Endothelial cell of umbilical vein (primary cell): ENCODE results near the gene LRIG1. TPM values are rescaled to one million over a fixed set of nuclear protein-coding genes. Genes with fewer than 3 reads are reported as not detected.
A peak's percentile ranks its signal among the peaks of the same experiment; 100 is the strongest.

Experiments
- BruUV-seq: library from RNA; stranded (reverse); fragments of 400-500 nt; replicated peaks from 2 replicates; lab custom pipeline; 2021; lab: Mats Ljungman, UMichigan
- CTCF ChIA-PET: fragments of 300-600, 350-600 bp; sonication (Branson Sonifier 250); formaldehyde crosslinking; loops from one replicate; lab custom pipeline; 2021; ENCODE audit warnings: antibody characterized with exemption, inconsistent platforms; lab: Charles Lee
- POLR2A ChIA-PET: fragments of 300-600, 350-600 bp; sonication (Branson Sonifier 250); formaldehyde crosslinking; loops from one replicate; lab custom pipeline; 2021; ENCODE audit warnings: antibody characterized with exemption, inconsistent platforms; lab: Charles Lee
- DNase-seq: peaks from one replicate; pipeline ENCODE4 v3.0.0-alpha.2; 2011; ENCODE audit warnings: low read depth, low spot score
- FAIRE-seq: peaks from 2 replicates; lab custom pipeline; 2011; peaks lifted over from hg19 to GRCh38; lab: Jason Lieb, UNC
- H2AFZ ChIP-seq: 2 replicates; pipeline ENCODE4 v1.6.0; 2012; ENCODE audit warnings: low read depth, low read length, control low read depth, inconsistent platforms
- H3K27ac ChIP-seq: 2 replicates; pipeline ENCODE4 v1.5.1; 2011; ENCODE audit warnings: low read depth, mild to moderate bottlenecking, control low read depth, low read length, moderate library complexity; ENCODE audit not compliant: insufficient read depth
- H3K27me3 ChIP-seq, 2 experiments: 2 replicates each; pipeline versions ENCODE4 v1.6.0 to v1.6.1; 2011; ENCODE audit warnings: low read length in 2 of 2, mixed read lengths in 1 of 2; ENCODE audit not compliant: control insufficient read depth in 2 of 2, insufficient read depth in 2 of 2
- H3K36me3 ChIP-seq, 2 experiments: 2 replicates in 1 of 2; 3 replicates in 1 of 2; pipeline ENCODE4 v1.5.1; 2011; ENCODE audit warnings: low read length in 2 of 2, mild to moderate bottlenecking in 1 of 2, moderate library complexity in 1 of 2; ENCODE audit not compliant: control insufficient read depth in 2 of 2, insufficient read depth in 2 of 2; ENCODE audit errors: extremely low read depth in 1 of 2
- H3K4me1 ChIP-seq: 3 replicates; pipeline ENCODE4 v1.5.1; 2011; ENCODE audit warnings: mild to moderate bottlenecking, low read length; ENCODE audit not compliant: control insufficient read depth, insufficient read depth; ENCODE audit errors: extremely low read depth
- H3K4me2 ChIP-seq: 2 replicates; pipeline ENCODE4 v1.6.1; 2011; ENCODE audit warnings: low read length, control low read depth, mixed read lengths; ENCODE audit not compliant: insufficient read depth
- H3K4me3 ChIP-seq, 3 experiments: fragments of 200-600 bp in 1 of 3; sonication (generic), shearing (Covaris generic) in 1 of 3; replicated peaks in 1 of 3; 2 replicates each; pipeline ENCODE4 v1.5.1; 2011 to 2016; ENCODE audit warnings: control low read depth in 3 of 3, low read length in 3 of 3, mild to moderate bottlenecking in 2 of 3, inconsistent platforms in 1 of 3, low read depth in 1 of 3, moderate library complexity in 1 of 3; ENCODE audit not compliant: insufficient read depth in 1 of 3
- H3K79me2 ChIP-seq: 2 replicates; pipeline ENCODE4 v1.6.0; 2012; ENCODE audit warnings: low read length, inconsistent platforms; ENCODE audit not compliant: control insufficient read depth, insufficient read depth
- H3K9ac ChIP-seq: replicated peaks from 2 replicates; pipeline ENCODE3; 2011; ENCODE audit warnings: low read length, control low read depth; ENCODE audit not compliant: insufficient read depth; ENCODE audit errors: extremely low read depth
- H3K9me1 ChIP-seq: replicated peaks from 3 replicates; pipeline ENCODE4 v1.6.0; 2011; ENCODE audit warnings: mild to moderate bottlenecking, low read length; ENCODE audit not compliant: control insufficient read depth, insufficient read depth; ENCODE audit errors: extremely low read depth
- H3K9me3 ChIP-seq: replicated peaks from 2 replicates; pipeline ENCODE4 v1.5.1; 2012; ENCODE audit warnings: low read length, inconsistent platforms; ENCODE audit not compliant: control insufficient read depth, insufficient read depth
- H4K20me1 ChIP-seq: replicated peaks from 2 replicates; pipeline ENCODE3; 2011; ENCODE audit warnings: mild to moderate bottlenecking, low read length; ENCODE audit not compliant: control insufficient read depth, insufficient read depth; ENCODE audit errors: extremely low read depth
- CTCF ChIP-seq, 2 donors: IDR thresholded peaks; 1 replicate in 1 of 2; 2 replicates in 1 of 2; pipeline ENCODE4 v1.5.1; 2011; ENCODE audit warnings: low read length in 2 of 2, mild to moderate bottlenecking in 2 of 2, moderate library complexity in 2 of 2, control low read depth in 1 of 2, inconsistent platforms in 1 of 2, low read depth in 1 of 2; ENCODE audit not compliant: insufficient read depth in 1 of 2; ENCODE audit errors: extremely low read depth in 1 of 2
- EZH2 ChIP-seq: IDR thresholded peaks from 2 replicates; pipeline ENCODE4 v1.6.1; 2012; ENCODE audit warnings: borderline replicate concordance, low read depth, mild to moderate bottlenecking, moderate library complexity, low read length, inconsistent platforms; ENCODE audit not compliant: severe bottlenecking
- FOS ChIP-seq: IDR thresholded peaks from 2 replicates; pipeline ENCODE4 v1.6.1; 2011; ENCODE audit warnings: mild to moderate bottlenecking, low read length, moderate library complexity, borderline replicate concordance; ENCODE audit not compliant: insufficient read depth
- GATA2 ChIP-seq: IDR thresholded peaks from 2 replicates; pipeline ENCODE4 v1.7.0; 2011; ENCODE audit warnings: low read depth, mild to moderate bottlenecking, moderate library complexity, mixed read lengths, low read length; ENCODE audit not compliant: insufficient read length, insufficient read depth
- JUN ChIP-seq: IDR thresholded peaks from 2 replicates; pipeline ENCODE4 v1.6.1; 2011; ENCODE audit warnings: borderline replicate concordance, low read depth; ENCODE audit not compliant: insufficient read length, insufficient read depth
- MAX ChIP-seq: IDR thresholded peaks from 2 replicates; pipeline ENCODE4 v1.6.1; 2011; ENCODE audit not compliant: insufficient read depth, insufficient read length
- MYC ChIP-seq: IDR thresholded peaks from one replicate; pipeline ENCODE4 v1.6.1; 2011; ENCODE audit warnings: mild to moderate bottlenecking, low read depth, low read length
- POLR2A ChIP-seq: IDR thresholded peaks from 2 replicates; pipeline ENCODE4 v1.6.1; 2012; ENCODE audit warnings: low read depth, mild to moderate bottlenecking, control low read depth, low read length
- POLR2AphosphoS5 ChIP-seq: IDR thresholded peaks from 2 replicates; pipeline ENCODE4 v1.6.1; 2012; ENCODE audit warnings: low read depth, mild to moderate bottlenecking, control low read depth, low read length, moderate library complexity; ENCODE audit not compliant: insufficient read depth
- dilution Hi-C: fragments of 300-500 bp; cut with MboI; formaldehyde crosslinking; loops from one replicate; pipeline ENCODE4 v1.15.0; 2019; ENCODE audit warnings: low sequenced_read_pairs; ENCODE audit not compliant: extremely low pct_ligation_motif_present
- intact Hi-C: fragments of 100-400 bp; cut with micrococcal nuclease; formaldehyde crosslinking; loops from one replicate; pipeline ENCODE4 v1.10.0; 2022
- polyA plus RNA-seq, 4 experiments: library from polyadenylated mRNA; depleted of rRNA in 3 of 4; stranded (reverse) in 3 of 4; unstranded in 1 of 4; fragments of >200 nt; gene quantifications; 2 replicates each; pipeline versions ENCODE4 v1.2.1 to v1.2.3, GENCODE V29; 2011 to 2012; ENCODE audit warnings: missing spikeins in 1 of 4
- total RNA-seq: library from RNA; stranded (reverse); gene quantifications from 2 replicates; pipeline ENCODE4 v1.2.3, GENCODE V29; 2021

LRIG1 gene
- total and polyA plus RNA-seq, 2 donors (not counting 3 experiments of a cell fraction or from before 2014, with no cell fraction given), result 50.3 to 52.2 TPM

- H3K27ac ChIP-seq, result peak overlapping the region; percentile 18
- FAIRE-seq (peak; percentile 94), DNase-seq (peak; percentile 91)
- dilution Hi-C loops, result no loop called here
- H3K79me2 ChIP-seq, result no peaks in the 10 kb centered on the region
- H3K4me3 ChIP-seq, result no peak overlapping the region
- H3K9ac ChIP-seq, result peak overlapping the region; percentile 2
- intact Hi-C loops, result loop anchor here (1.0 to 2.0 kb wide), 2 partner anchors 8 to 22 kb away; no protein-coding TSS in a partner anchor
- TF ChIP-seq MYC (no peak), CTCF (IDR thresholded peaks at IDR 0.05; ENCODE audit: extremely low read depth in 1 of 2, insufficient read depth in 1 of 2, low read depth in 1 of 2, low read length in 2 of 2) (no peak), EZH2 (no peak), JUN (no peak), GATA2 (no peak), FOS (no peak), MAX (no peak), POLR2A (no peak), POLR2AphosphoS5 (no peak)
- no peak overlapping the region for H2AFZ ChIP-seq
- no peaks in the 10 kb centered on the region for H3K27me3 ChIP-seq
- peaks cover 0 to 3% of the 10 kb centered on the region in 2 experiments for H3K36me3 ChIP-seq
- CTCF ChIA-PET, result interaction anchor here (0.7 to 1.7 kb wide), 14 partner anchors 10 to 372 kb away, joined by 3 to 7 read pairs (median 3); no protein-coding TSS in a partner anchor
- peaks cover 11% of the 10 kb centered on the region for H3K4me1 ChIP-seq
- H4K20me1 ChIP-seq, result no peaks in the 10 kb centered on the region
- BruUV-seq, result no TSS peak
- H3K9me3 ChIP-seq, result no peaks in the 10 kb centered on the region
- POLR2A ChIA-PET, result interaction anchor here (0.6 to 0.7 kb wide), 2 partner anchors 195 to 344 kb away, joined by 5 read pairs; no protein-coding TSS in a partner anchor
- peak overlapping the region; percentile 62 for H3K4me2 ChIP-seq
- no peaks in the 10 kb centered on the region for H3K9me1 ChIP-seq
These were observed 50.3 kb downstream of the LRIG1 start for GRCh38 chr3:66450390-66451022.
